AG08396 (cell line): ENCODE data around the gene CLSTN2.

Experiments used
- DNase-seq: peaks from one replicate; pipeline ENCODE4 v3.0.0; 2012; ENCODE audit warnings: low spot score, mixed read lengths

Gene CLSTN2

GRCh38 chr3:140378571-140379340 is 443.8 kb downstream of the CLSTN2 start:
- no peak for DNase-seq

GRCh38 chr3:140384028-140384771 is 449.2 kb downstream of the CLSTN2 start:
- DNase-seq, result no peak

- no peak for DNase-seq
Measured at GRCh38 chr3:140384876-140385275, 449.9 kb downstream of the CLSTN2 start.

- DNase-seq, result no peak
Measured at GRCh38 chr3:140386357-140387100, 451.5 kb downstream of the CLSTN2 start.

- no peak for DNase-seq
Measured at GRCh38 chr3:140387244-140387643, 452.3 kb downstream of the CLSTN2 start.

GRCh38 chr3:140388202-140388922 is 453.4 kb downstream of the CLSTN2 start:
- no peak for DNase-seq

GRCh38 chr3:140391061-140391460 is 456.1 kb downstream of the CLSTN2 start:
- no peak for DNase-seq

- no peak for DNase-seq
Measured at GRCh38 chr3:140394488-140395133, 459.6 kb downstream of the CLSTN2 start.

GRCh38 chr3:140395134-140396075 is 460.4 kb downstream of the CLSTN2 start:
- no peak for DNase-seq

- no peak for DNase-seq
Measured at GRCh38 chr3:140396110-140396509, 461.1 kb downstream of the CLSTN2 start.

- no peak for DNase-seq
Measured at GRCh38 chr3:140397847-140398246, 462.9 kb downstream of the CLSTN2 start.

- no peak for DNase-seq
Measured at GRCh38 chr3:140398387-140398786, 463.4 kb downstream of the CLSTN2 start.

- DNase-seq, result no peak
Measured at GRCh38 chr3:140399871-140400270, 464.9 kb downstream of the CLSTN2 start.

GRCh38 chr3:140403079-140403478 is 468.1 kb downstream of the CLSTN2 start:
- no peak for DNase-seq

GRCh38 chr3:140403608-140404007 is 468.6 kb downstream of the CLSTN2 start:
- DNase-seq, result no peak

GRCh38 chr3:140406655-140407054 is 471.7 kb downstream of the CLSTN2 start:
- no peak for DNase-seq

- DNase-seq, result no peak
Measured at GRCh38 chr3:140408252-140408651, 473.3 kb downstream of the CLSTN2 start.

GRCh38 chr3:140416666-140417065 is 481.7 kb downstream of the CLSTN2 start:
- no peak for DNase-seq

GRCh38 chr3:140420621-140421357 is 485.8 kb downstream of the CLSTN2 start:
- DNase-seq, result no peak

- DNase-seq, result no peak
Measured at GRCh38 chr3:140421884-140422283, 486.9 kb downstream of the CLSTN2 start.
